Astrocyte of the spinal cord (primary cell): ENCODE results near the gene SIGLEC7.

Experiments used
- DNase-seq: peaks from one replicate; pipeline ENCODE4 v3.0.0; 2011; ENCODE audit warnings: low read depth, low spot score
- H3K4me3 ChIP-seq: 2 replicates; pipeline ENCODE4 v1.5.1; 2011; ENCODE audit warnings: low read depth, mild to moderate bottlenecking, low read length, moderate library complexity
- CTCF ChIP-seq: IDR thresholded peaks from 2 replicates; pipeline ENCODE4 v1.5.1; 2012; ENCODE audit warnings: low read depth, mild to moderate bottlenecking, low read length, inconsistent platforms
- in situ Hi-C: cut with HindIII; loops from 2 replicates; pipeline ENCODE4 v1.10.0; 2017; ENCODE audit warnings: low sequenced_read_pairs

SIGLEC7 gene

DNA sequence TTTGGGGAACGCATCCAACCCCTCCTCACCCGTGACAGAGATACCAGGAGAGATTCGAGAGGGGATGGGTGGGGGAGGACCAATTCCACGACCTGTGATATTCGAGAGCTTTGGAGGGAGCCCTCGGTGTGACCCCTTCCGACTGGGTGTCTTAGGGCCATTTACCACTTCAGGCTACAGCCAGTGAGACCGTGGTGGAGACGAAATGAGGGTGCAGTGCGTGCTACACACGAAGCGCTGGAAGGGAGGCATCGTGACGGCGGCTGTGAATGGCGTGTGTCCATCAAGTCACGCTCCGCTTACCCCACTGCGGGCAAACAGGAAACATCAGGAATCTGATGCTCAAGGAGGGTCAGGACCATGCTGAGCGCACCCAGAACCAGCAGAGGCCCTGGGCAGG, 44.3 kb upstream of the SIGLEC7 start:
- in situ Hi-C loops: no loop called here
- no peak for TF ChIP-seq CTCF
- H3K4me3 ChIP-seq: no peak overlapping the region
- DNase-seq: no peak

DNA sequence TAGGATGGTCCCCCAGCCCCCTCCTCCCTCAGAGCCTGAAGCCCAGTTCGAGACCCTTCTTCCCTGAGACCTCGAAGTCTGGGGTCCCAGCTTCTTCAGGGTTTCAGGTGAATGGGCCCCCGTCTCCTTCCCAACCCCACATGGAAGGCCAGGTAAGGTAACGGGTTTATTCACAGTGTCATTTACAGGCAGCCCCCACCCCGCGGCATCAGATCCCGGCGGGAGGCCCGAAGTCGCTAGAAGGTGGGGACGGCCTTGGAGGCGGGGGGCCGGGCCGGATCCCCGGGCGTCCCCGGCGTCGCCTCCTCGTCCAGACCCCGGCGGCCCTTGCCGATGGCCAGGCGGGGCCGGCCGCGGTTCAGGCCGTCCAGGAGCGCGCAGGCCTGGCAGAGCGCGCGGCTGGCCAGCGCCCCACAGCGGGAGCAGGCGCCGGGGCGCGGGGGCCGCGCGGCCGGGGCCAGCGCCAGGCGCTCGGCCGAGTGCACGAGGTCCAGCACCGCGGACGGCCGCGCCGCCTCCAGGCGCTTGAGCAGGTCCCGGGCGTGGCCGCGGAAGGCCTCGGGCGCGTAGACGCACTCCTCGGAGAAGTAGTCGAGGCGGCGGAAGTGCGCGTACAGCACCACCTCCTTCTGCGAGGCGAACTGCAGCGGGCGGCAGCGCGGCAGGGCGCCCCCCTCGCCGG, 43.6 kb upstream of the SIGLEC7 start:
- in situ Hi-C loops: no loop called here
- no peak for DNase-seq
- no peak for TF ChIP-seq CTCF
- H3K4me3 ChIP-seq: no peak overlapping the region

DNA sequence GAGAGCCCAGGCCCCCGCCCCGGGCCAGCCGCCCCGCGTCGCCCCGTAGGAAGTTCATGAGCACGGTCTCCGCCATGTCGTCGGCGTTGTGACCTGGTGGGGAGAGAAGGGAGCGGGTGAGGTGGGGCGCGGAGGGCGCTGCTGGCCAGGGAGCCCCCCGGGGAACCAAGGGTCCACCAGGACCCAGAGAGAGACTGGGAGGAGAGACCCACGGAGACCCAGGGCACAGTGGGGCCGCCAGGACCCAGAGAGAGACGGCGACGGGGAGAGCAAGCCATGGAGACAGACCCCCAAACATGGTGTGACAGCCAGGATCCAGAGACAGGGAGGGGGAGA, 43.1 kb upstream of the SIGLEC7 start:
- no peak for DNase-seq
- H3K4me3 ChIP-seq: no peak overlapping the region
- in situ Hi-C loops: no loop called here

DNA sequence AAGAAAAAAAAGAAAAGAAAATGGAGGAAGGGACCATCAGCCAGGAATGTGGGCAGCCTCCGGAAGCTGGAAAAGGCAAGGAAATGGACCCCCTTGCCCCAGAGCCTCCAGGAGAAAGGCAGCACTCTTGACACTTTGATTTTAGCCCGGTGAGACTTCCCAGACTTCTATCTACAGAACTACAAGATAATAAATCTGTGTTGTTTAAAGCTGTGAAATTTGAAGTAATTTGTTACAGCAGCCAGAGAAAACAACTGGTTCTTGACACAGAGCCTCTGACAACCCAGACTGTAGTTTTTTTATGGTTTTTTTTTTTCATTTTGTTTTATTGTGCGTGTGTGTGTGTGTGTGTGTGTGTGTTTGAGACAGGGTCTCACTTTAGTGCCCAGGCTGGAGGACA, 41.5 kb upstream of the SIGLEC7 start:
- H3K4me3 ChIP-seq: no peak overlapping the region
- in situ Hi-C loops: no loop called here
- TF ChIP-seq CTCF: no peak
- DNase-seq: no peak

More for the DNA sequence above, 43.1 kb upstream of the SIGLEC7 start:
- no peak for TF ChIP-seq CTCF

- in situ Hi-C loops: no loop called here
- no peak overlapping the region for H3K4me3 ChIP-seq
- TF ChIP-seq CTCF: no peak
- DNase-seq: no peak
These were observed 40.8 kb upstream of the SIGLEC7 start for GRCh38 chr19:51101171-51101865.

GRCh38 chr19:51102991-51103390, 39.1 kb upstream of the SIGLEC7 start:
- TF ChIP-seq CTCF: no peak
- H3K4me3 ChIP-seq: no peak overlapping the region
- in situ Hi-C loops: no loop called here
- DNase-seq: no peak
